Measurements from ENCODE around the gene SMIM13. TPM values are rescaled to one million over a fixed set of nuclear protein-coding genes. Genes with fewer than 3 reads are reported as not detected.
A peak's percentile ranks its signal among the peaks of the same experiment; 100 is the strongest.

SMIM13 gene
- total RNA-seq, 1 experiment from 2014 or later = 28.1 TPM

DNA sequence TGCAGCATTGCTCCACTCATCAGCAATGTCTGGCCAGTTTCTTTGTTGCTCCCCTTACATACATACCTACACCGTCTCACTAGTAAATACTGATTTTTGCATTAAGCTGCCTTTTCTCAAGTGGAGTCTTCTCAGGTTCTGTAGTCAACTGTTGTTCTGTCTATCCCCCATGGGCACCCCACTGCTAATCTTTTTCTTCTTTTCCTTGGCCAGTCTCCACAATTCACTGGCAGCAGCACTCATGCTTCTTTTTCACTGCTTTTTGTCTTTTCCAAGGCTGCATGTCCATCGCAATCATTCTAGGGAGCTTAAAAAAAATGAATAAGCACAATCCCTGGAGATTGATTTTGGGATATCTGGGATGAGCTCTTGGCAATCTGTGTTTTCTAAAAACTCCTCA lies 28.2 kb downstream of the SMIM13 start:
- ChIA-PET CTCF (no interaction called here), POLR2A (no interaction called here)
- TF ChIP-seq, protein P1, sequence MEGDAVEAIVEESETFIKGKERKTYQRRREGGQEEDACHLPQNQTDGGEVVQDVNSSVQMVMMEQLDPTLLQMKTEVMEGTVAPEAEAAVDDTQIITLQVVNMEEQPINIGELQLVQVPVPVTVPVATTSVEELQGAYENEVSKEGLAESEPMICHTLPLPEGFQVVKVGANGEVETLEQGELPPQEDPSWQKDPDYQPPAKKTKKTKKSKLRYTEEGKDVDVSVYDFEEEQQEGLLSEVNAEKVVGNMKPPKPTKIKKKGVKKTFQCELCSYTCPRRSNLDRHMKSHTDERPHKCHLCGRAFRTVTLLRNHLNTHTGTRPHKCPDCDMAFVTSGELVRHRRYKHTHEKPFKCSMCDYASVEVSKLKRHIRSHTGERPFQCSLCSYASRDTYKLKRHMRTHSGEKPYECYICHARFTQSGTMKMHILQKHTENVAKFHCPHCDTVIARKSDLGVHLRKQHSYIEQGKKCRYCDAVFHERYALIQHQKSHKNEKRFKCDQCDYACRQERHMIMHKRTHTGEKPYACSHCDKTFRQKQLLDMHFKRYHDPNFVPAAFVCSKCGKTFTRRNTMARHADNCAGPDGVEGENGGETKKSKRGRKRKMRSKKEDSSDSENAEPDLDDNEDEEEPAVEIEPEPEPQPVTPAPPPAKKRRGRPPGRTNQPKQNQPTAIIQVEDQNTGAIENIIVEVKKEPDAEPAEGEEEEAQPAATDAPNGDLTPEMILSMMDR (IDR thresholded peaks at IDR 0.05; ENCODE audit: unreplicated experiment) = no peak
- Mint-ChIP-seq H3K4me1 (ENCODE audit: insufficient read depth, unreplicated experiment) (peaks cover 46% of the 10 kb centered on the region), H3K27ac (ENCODE audit: low read depth, unreplicated experiment) (no peak overlapping the region), H3K27me3 (ENCODE audit: insufficient read depth, unreplicated experiment) (no peaks in the 10 kb centered on the region), H3K36me3 (ENCODE audit: insufficient read depth, unreplicated experiment) (peaks cover 16% of the 10 kb centered on the region), H3K4me3 (ENCODE audit: unreplicated experiment) (no peak overlapping the region), H3K9me3 (ENCODE audit: unreplicated experiment) (no peaks in the 10 kb centered on the region)
- intact Hi-C loops (cut with micrococcal nuclease) = no loop called here
- no peak for DNase-seq (ENCODE audit: unreplicated experiment)
- BruUV-seq (replicated peaks) = no TSS peak

DNA sequence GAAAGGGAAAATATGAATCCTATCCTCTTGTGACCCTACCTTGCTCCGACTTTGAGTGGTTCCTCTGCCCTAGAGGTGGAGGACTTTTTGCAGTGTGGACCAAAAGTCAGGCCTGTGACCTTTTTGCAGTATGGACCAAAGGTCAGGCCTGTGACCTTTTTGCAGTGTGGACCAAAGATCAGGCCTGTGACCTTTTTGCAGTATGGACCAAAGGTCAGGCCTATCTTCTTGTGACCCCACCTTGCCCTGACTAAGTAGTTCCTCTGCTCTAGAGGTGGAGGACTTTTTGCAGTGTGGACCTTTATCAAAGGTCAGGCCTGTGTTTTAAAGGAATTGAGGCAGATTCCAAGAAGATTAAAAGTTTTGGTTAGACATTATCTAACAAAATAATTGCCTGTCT lies 28.7 kb downstream of the SMIM13 start:
- CTCF ChIA-PET = interaction anchor here (0.6 kb wide), 1 partner anchor 226 kb away, joined by 3 read pairs; no protein-coding TSS in a partner anchor
- POLR2A ChIA-PET = no interaction called here
- no peak overlapping the region for H3K27ac Mint-ChIP-seq (ENCODE audit: low read depth, unreplicated experiment)
- BruUV-seq (replicated peaks) = no TSS peak
- no peaks in the 10 kb centered on the region for H3K9me3 Mint-ChIP-seq (ENCODE audit: unreplicated experiment)
- H3K36me3 Mint-ChIP-seq (ENCODE audit: insufficient read depth, unreplicated experiment) = peaks cover 16% of the 10 kb centered on the region
- H3K27me3 Mint-ChIP-seq (ENCODE audit: insufficient read depth, unreplicated experiment) = no peaks in the 10 kb centered on the region
- no peak overlapping the region for H3K4me3 Mint-ChIP-seq (ENCODE audit: unreplicated experiment)
- TF ChIP-seq, protein P1 (IDR thresholded peaks at IDR 0.05; ENCODE audit: unreplicated experiment) = no peak
- intact Hi-C loops (cut with micrococcal nuclease) = no loop called here
- DNase-seq (ENCODE audit: unreplicated experiment) = no peak
- H3K4me1 Mint-ChIP-seq (ENCODE audit: insufficient read depth, unreplicated experiment) = peaks cover 51% of the 10 kb centered on the region

- BruUV-seq (replicated peaks) = no TSS peak
- H3K4me1 Mint-ChIP-seq (ENCODE audit: insufficient read depth, unreplicated experiment) = peaks cover 51% of the 10 kb centered on the region
- CTCF ChIA-PET = interaction anchor here (1.0 to 1.6 kb wide), 3 partner anchors 12 to 373 kb away, joined by 4 to 6 read pairs (median 5); no protein-coding TSS in a partner anchor
- H3K4me3 Mint-ChIP-seq (ENCODE audit: unreplicated experiment) = no peak overlapping the region
- intact Hi-C loops (cut with micrococcal nuclease) = no loop called here
- TF ChIP-seq, protein P1 (IDR thresholded peaks at IDR 0.05; ENCODE audit: unreplicated experiment) = peak; percentile 14
- POLR2A ChIA-PET = interaction anchor here (0.6 kb wide), 1 partner anchor 31 kb away, joined by 3 read pairs; no protein-coding TSS in a partner anchor
- no peak overlapping the region for H3K27ac Mint-ChIP-seq (ENCODE audit: low read depth, unreplicated experiment)
- peaks cover 23% of the 10 kb centered on the region for H3K36me3 Mint-ChIP-seq (ENCODE audit: insufficient read depth, unreplicated experiment)
- H3K9me3 Mint-ChIP-seq (ENCODE audit: unreplicated experiment) = no peaks in the 10 kb centered on the region
- H3K27me3 Mint-ChIP-seq (ENCODE audit: insufficient read depth, unreplicated experiment) = no peaks in the 10 kb centered on the region
- DNase-seq (ENCODE audit: unreplicated experiment) = no peak
Observed at GRCh38 chr6:11123978-11124377, 30.3 kb downstream of the SMIM13 start.

DNA sequence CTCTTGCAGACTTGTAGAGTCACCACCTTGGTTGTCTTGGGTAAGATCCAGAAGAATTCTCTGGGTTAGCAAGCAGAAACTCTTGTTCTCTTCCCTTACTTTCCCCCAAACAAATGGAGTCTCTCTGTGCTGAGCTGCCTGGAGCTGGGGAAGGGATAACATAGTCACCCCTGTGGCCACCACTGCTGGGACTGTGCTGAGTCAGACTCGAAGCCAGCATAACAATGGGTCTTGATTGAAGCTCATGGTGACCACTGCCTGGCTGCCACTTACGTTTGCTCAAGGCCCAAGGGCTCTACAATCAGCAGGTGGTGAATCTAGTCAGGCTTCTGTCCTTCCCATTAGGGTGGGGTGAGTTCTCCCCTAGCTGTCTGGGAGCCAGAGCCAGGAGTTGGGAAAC lies 33.2 kb downstream of the SMIM13 start:
- peaks cover 23% of the 10 kb centered on the region for H3K36me3 Mint-ChIP-seq (ENCODE audit: insufficient read depth, unreplicated experiment)
- CTCF ChIA-PET = interaction anchor here (0.6 to 0.9 kb wide), 3 partner anchors 9 to 449 kb away, joined by 3 read pairs; no protein-coding TSS in a partner anchor
- intact Hi-C loops (cut with micrococcal nuclease) = no loop called here
- TF ChIP-seq, protein P1 (IDR thresholded peaks at IDR 0.05; ENCODE audit: unreplicated experiment) = no peak
- peak overlapping the region; percentile 73 for H3K27ac Mint-ChIP-seq (ENCODE audit: low read depth, unreplicated experiment)
- POLR2A ChIA-PET = interaction anchor here (1.5 to 2.9 kb wide), 3 partner anchors 9 to 31 kb away, joined by 4 to 10 read pairs (median 6); no protein-coding TSS in a partner anchor
- no TSS peak for BruUV-seq (replicated peaks)
- DNase-seq (ENCODE audit: unreplicated experiment) = peak; percentile 23
- H3K27me3 Mint-ChIP-seq (ENCODE audit: insufficient read depth, unreplicated experiment) = no peaks in the 10 kb centered on the region
- H3K4me3 Mint-ChIP-seq (ENCODE audit: unreplicated experiment) = no peak overlapping the region
- peaks cover 38% of the 10 kb centered on the region for H3K4me1 Mint-ChIP-seq (ENCODE audit: insufficient read depth, unreplicated experiment)
- no peaks in the 10 kb centered on the region for H3K9me3 Mint-ChIP-seq (ENCODE audit: unreplicated experiment)
